Glutamatergic neuron (in vitro differentiated cells): ENCODE results near the gene CLEC16A. TPM values are rescaled to one million over a fixed set of nuclear protein-coding genes. Genes with fewer than 3 reads are reported as not detected.

Source experiments
- DNase-seq: peaks from one replicate; pipeline ENCODE4 v3.0.0; 2022
- H3K27ac Mint-ChIP-seq: one replicate; pipeline ENCODE4 v1.8.0; 2020; ENCODE audit warnings: mild to moderate bottlenecking, mixed read lengths, inconsistent platforms; ENCODE audit not compliant: unreplicated experiment
- H3K27me3 Mint-ChIP-seq: one replicate; pipeline ENCODE4 v1.8.0; 2020; ENCODE audit warnings: mild to moderate bottlenecking, moderate library complexity, mixed read lengths, inconsistent platforms; ENCODE audit not compliant: unreplicated experiment
- H3K36me3 Mint-ChIP-seq: one replicate; pipeline ENCODE4 v1.8.0; 2020; ENCODE audit warnings: mild to moderate bottlenecking, mixed read lengths, inconsistent platforms; ENCODE audit not compliant: unreplicated experiment
- H3K4me1 Mint-ChIP-seq: one replicate; pipeline ENCODE4 v1.8.0; 2020; ENCODE audit warnings: mild to moderate bottlenecking, low read depth, mixed read lengths, inconsistent platforms; ENCODE audit not compliant: unreplicated experiment
- H3K4me3 Mint-ChIP-seq: one replicate; pipeline ENCODE4 v1.8.0; 2020; ENCODE audit warnings: mild to moderate bottlenecking, mixed read lengths, inconsistent platforms; ENCODE audit not compliant: unreplicated experiment
- H3K9me3 Mint-ChIP-seq: one replicate; pipeline ENCODE4 v1.8.0; 2020; ENCODE audit warnings: mild to moderate bottlenecking, moderate library complexity, mixed read lengths, inconsistent platforms; ENCODE audit not compliant: unreplicated experiment
- CTCF ChIP-seq: fragments of 200-600 bp; sonication (generic); IDR thresholded peaks from one replicate; pipeline ENCODE4 v1.5.0; 2021; ENCODE audit not compliant: partially characterized antibody, unreplicated experiment
- total RNA-seq: library from RNA; stranded (reverse); fragmentation: NEBNext Ultra II Directional; extraction: Animal tissue kit (Norgen Biotek cat#: 25700); gene quantifications from one replicate; pipeline ENCODE4 v1.2.1, GENCODE V29; 2021; ENCODE audit not compliant: unreplicated experiment

CLEC16A gene
- total RNA-seq, 1 donor from 2014 or later, result 43.0 TPM

GRCh38 chr16:11036040-11036439, 91.7 kb downstream of the CLEC16A start:
- Mint-ChIP-seq H3K27ac (no peak overlapping the region), H3K4me3 (no peak overlapping the region), H3K9me3 (peaks cover 3% of the 10 kb centered on the region), H3K36me3 (peaks cover 20% of the 10 kb centered on the region), H3K27me3 (no peaks in the 10 kb centered on the region), H3K4me1 (no peaks in the 10 kb centered on the region)
- no peak for TF ChIP-seq CTCF
- no peak for DNase-seq

- Mint-ChIP-seq H3K36me3 (peaks cover 20% of the 10 kb centered on the region), H3K9me3 (peaks cover 3% of the 10 kb centered on the region), H3K27me3 (no peaks in the 10 kb centered on the region), H3K4me3 (no peak overlapping the region), H3K27ac (no peak overlapping the region), H3K4me1 (no peaks in the 10 kb centered on the region)
- TF ChIP-seq CTCF, result no peak
- no peak for DNase-seq
These were observed 92.6 kb downstream of the CLEC16A start for GRCh38 chr16:11036868-11037410.

GRCh38 chr16:11038305-11038704, 93.9 kb downstream of the CLEC16A start:
- H3K27me3 Mint-ChIP-seq, result no peaks in the 10 kb centered on the region
- no peak overlapping the region for H3K27ac Mint-ChIP-seq
- DNase-seq, result no peak
- no peak for TF ChIP-seq CTCF
- peaks cover 3% of the 10 kb centered on the region for H3K9me3 Mint-ChIP-seq
- no peaks in the 10 kb centered on the region for H3K4me1 Mint-ChIP-seq
- no peak overlapping the region for H3K4me3 Mint-ChIP-seq
- peaks cover 11% of the 10 kb centered on the region for H3K36me3 Mint-ChIP-seq

- DNase-seq, result no peak
- Mint-ChIP-seq H3K27me3 (no peaks in the 10 kb centered on the region), H3K27ac (no peak overlapping the region), H3K4me3 (no peak overlapping the region), H3K4me1 (no peaks in the 10 kb centered on the region), H3K36me3 (peaks cover 11% of the 10 kb centered on the region), H3K9me3 (peaks cover 3% of the 10 kb centered on the region)
- no peak for TF ChIP-seq CTCF
These were observed 94.4 kb downstream of the CLEC16A start for GRCh38 chr16:11038777-11039176.

GRCh38 chr16:11039726-11040125, 95.4 kb downstream of the CLEC16A start:
- H3K9me3 Mint-ChIP-seq, result peaks cover 3% of the 10 kb centered on the region
- no peaks in the 10 kb centered on the region for H3K27me3 Mint-ChIP-seq
- no peak for DNase-seq
- no peaks in the 10 kb centered on the region for H3K4me1 Mint-ChIP-seq
- no peak overlapping the region for H3K27ac Mint-ChIP-seq
- peaks cover 11% of the 10 kb centered on the region for H3K36me3 Mint-ChIP-seq
- TF ChIP-seq CTCF, result no peak
- H3K4me3 Mint-ChIP-seq, result no peak overlapping the region
